Raji (cell line): Measurements from ENCODE around the gene TUBA8.

ENCODE experiments used
- POLR2A ChIP-seq: IDR thresholded peaks from 2 replicates; pipeline ENCODE4 v1.6.1; 2011; ENCODE audit warnings: low read depth, low read length, control low read depth; ENCODE audit not compliant: insufficient read depth

TUBA8 gene

GRCh38 chr22:18115906-18116371 lies 5.3 kb downstream of the TUBA8 start:
- no peak for TF ChIP-seq POLR2A

- TF ChIP-seq POLR2A = no peak
Measured at GRCh38 chr22:18116634-18117033, 6.0 kb downstream of the TUBA8 start.

- TF ChIP-seq POLR2A = no peak
Measured at GRCh38 chr22:18118345-18118915, 7.8 kb downstream of the TUBA8 start.

DNA sequence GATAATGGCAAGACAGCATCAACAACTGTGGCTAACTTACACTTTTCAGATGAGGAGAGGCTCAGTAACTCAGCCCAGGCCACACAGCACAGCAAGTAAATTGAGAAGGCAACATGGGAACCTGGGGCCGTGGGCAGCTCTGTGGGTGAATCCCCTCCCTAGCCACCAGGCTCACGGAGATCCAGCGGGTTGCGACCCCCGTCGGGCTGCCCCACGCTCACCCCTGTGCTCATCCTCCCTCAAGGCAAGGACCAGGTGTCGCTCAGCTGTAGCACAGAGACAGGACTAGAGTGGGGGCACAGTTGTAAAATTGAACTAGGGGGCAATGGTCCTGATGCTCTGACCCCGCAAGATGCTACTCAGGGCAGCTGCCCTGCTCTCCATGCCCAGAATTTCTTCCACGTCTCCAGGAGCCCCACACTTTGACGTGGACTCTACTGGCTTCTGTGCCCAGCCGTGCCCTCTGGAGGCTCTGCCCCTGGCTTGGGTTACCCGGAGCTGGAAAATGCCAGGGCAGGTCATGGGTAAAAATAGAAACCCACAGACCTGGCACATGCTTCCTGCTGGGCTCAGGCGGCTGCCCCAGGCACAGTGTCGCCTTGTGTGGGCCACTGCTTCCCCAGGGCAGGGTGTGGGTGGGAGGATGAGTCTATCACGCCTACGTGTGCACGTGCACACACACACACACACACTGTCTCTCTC lies 9.0 kb downstream of the TUBA8 start:
- no peak for TF ChIP-seq POLR2A

- TF ChIP-seq POLR2A = no peak
Measured at GRCh38 chr22:18120857-18121256, 10.2 kb downstream of the TUBA8 start.

DNA sequence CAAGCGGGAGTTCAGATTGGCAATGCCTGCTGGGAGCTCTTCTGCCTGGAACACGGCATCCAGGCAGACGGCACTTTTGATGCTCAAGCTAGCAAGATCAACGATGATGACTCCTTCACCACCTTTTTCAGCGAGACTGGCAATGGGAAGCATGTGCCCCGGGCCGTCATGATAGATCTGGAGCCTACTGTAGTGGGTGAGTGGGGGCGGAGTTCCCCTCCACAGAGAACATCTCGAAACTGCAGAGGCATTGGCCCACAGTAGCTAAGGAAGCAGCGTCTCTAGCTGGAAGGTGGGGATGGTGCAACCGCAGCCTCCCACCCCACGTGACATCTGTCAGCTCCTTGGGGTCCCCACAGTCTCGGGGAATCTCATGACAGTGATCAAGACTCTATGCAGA lies 10.9 kb downstream of the TUBA8 start:
- TF ChIP-seq POLR2A = no peak

DNA sequence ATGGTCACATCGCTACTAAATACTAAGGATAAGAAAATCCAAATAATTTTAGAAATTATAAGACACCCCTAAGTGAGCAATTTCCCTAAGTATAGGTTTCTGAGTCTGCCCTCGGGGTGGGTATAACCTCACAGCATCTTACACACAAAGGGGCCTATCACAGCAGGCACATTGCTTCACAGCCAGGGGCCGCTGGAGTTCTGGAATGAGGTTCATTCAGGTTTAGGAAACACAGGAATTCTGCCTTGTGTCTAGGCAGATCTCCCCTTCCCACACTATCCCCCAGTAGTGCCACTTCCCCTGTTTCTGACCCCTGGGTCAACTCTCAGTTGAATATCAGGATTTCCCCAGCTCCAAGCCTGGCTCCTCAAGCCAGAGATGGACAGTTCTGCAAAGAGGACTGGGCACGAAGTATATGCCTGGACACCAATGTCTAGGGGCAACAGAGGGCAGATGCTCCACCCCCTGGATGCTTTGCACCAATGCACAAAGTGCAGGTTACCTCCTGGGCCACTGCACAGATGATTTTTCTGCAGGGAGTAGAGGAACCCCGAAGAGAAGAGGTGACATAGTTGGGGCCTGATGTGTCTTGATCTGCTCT lies 11.4 kb downstream of the TUBA8 start:
- TF ChIP-seq POLR2A = no peak

- TF ChIP-seq POLR2A = no peak
Measured at GRCh38 chr22:18126606-18127005, 16.0 kb downstream of the TUBA8 start.

DNA sequence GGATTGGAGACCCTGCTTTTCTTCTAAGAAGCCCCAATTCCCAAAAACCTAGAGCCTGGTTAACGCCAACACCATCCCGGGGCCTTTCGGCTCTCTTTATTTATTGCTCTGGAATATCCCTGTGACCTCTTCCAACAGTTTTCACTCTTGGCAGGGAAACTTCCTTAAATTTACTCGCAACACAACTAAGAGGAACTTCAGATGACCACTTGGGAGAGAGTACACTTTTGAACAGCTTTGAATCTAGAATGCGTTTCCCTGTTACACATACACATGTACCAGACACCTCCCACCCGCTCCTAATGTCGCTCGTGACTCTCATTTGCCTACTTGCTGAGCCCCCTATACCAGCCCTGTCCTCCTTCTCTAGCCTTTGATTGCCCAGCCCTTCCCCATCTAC lies 19.4 kb downstream of the TUBA8 start:
- no peak for TF ChIP-seq POLR2A

DNA sequence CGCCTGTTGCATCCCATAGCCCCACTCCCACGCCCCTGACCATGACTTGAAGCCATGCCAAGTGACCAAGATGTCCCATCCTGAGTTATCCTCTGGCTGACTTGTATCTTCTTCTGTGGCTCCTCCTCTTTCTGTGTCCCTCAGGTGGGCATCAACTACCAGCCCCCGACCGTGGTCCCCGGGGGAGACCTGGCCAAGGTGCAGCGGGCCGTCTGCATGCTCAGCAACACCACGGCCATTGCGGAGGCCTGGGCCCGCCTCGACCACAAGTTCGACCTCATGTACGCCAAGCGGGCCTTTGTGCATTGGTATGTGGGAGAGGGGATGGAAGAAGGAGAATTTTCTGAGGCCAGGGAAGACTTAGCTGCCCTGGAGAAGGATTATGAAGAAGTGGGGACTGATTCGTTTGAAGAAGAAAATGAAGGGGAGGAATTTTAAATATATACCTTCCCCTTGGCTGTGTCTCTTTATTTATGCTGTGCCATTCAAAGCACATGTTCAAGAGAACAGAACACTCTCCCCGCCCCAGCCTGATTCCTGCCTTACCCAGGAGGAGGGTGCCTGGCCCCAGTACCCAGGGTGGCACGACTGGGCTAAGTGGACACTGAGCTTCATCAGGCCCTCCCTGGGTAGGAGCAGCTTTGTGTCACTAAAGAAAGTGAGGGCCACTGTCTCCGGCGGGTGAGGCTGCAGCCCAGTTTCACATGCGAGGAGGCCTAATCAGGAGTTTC lies 20.3 kb downstream of the TUBA8 start:
- TF ChIP-seq POLR2A = no peak

GRCh38 chr22:18133452-18133851 lies 22.8 kb downstream of the TUBA8 start:
- TF ChIP-seq POLR2A = no peak

GRCh38 chr22:18136563-18137320 lies 26.1 kb downstream of the TUBA8 start:
- no peak for TF ChIP-seq POLR2A

DNA sequence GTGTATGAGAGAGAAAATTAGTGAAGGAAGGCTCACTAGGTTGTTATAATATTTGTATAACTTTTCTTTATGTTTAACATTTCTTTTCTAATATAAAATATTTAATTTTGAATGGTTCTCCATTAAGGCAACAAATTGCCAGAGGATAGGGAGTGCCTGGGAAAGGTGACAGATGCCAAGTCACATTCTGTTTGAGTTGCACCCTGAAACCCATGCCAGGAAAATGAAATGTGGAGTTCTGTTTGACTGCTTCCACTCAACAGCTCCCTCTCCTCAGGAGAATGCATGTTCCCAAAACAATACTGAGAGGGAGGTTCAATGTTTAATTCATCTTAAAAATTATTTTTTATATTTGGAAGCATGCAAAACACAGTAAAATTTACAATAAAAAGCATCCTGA lies 33.5 kb downstream of the TUBA8 start:
- TF ChIP-seq POLR2A = no peak

- TF ChIP-seq POLR2A = no peak
Measured at GRCh38 chr22:18145676-18146388, 35.2 kb downstream of the TUBA8 start.
